K562 (cell line): ENCODE measurements around the gene CGREF1. TPM values are rescaled to one million over a fixed set of nuclear protein-coding genes. Genes with fewer than 3 reads are reported as not detected.

ENCODE experiments used
- ATF1 ChIP-seq, 2 experiments: fragments of 450-650 bp in 1 of 2; IDR thresholded peaks; 2 replicates each; pipeline ENCODE4 v1.6.1; 2016; ENCODE audit warnings: missing compliant biosample characterization in 1 of 2, missing genetic modification characterization in 1 of 2
- BHLHE40 ChIP-seq: IDR thresholded peaks from 2 replicates; pipeline ENCODE4 v1.6.1; 2011; ENCODE audit warnings: low read length, improper control_type of control experiment
- E2F1 ChIP-seq: sonication (generic); formaldehyde crosslinking; IDR thresholded peaks from 2 replicates; pipeline ENCODE4 v1.8.1; 2023; ENCODE audit warnings: mild to moderate bottlenecking, missing genetic modification reagents, moderate library complexity
- MYNN ChIP-seq, 2 experiments: sonication (generic); formaldehyde crosslinking in 1 of 2; IDR thresholded peaks; 2 replicates each; pipeline versions ENCODE4 v1.5.0 to v1.6.1; 2016 to 2020; ENCODE audit warnings: antibody characterized with exemption in 1 of 2, missing genetic modification reagents in 1 of 2
- SP1 ChIP-seq: sonication (generic); formaldehyde crosslinking; IDR thresholded peaks from 2 replicates; pipeline ENCODE4 v1.8.1; 2022; ENCODE audit warnings: mild to moderate bottlenecking, missing genetic modification reagents
- VEZF1 ChIP-seq: fragments of 200-800 bp; sonication (Bioruptor generic); IDR thresholded peaks from 2 replicates; pipeline ENCODE4 v1.6.1; 2017; ENCODE audit warnings: missing genetic modification characterization, missing compliant biosample characterization
- YY1 ChIP-seq, 3 experiments: IDR thresholded peaks; 2 replicates each; pipeline ENCODE4 v1.6.1; 2011; ENCODE audit warnings: low read length in 2 of 3, mild to moderate bottlenecking in 2 of 3, moderate library complexity in 2 of 3, borderline replicate concordance in 1 of 3, control low read depth in 1 of 3, low read depth in 1 of 3; ENCODE audit not compliant: insufficient read depth in 3 of 3, insufficient replicate concordance in 2 of 3, control insufficient read depth in 1 of 3, insufficient read length in 1 of 3; ENCODE audit errors: extremely low read depth in 1 of 3
- ZBTB11 ChIP-seq, 3 experiments: fragments of 200-800 bp in 1 of 3; fragments of 250-450 bp in 1 of 3; fragments of 450-650 bp in 1 of 3; sonication (Bioruptor Pico) in 1 of 3; sonication (Bioruptor generic) in 1 of 3; formaldehyde crosslinking in 1 of 3; IDR thresholded peaks; 2 replicates each; pipeline versions ENCODE4 v1.6.1 to v1.8.0; 2016 to 2022; ENCODE audit warnings: mild to moderate bottlenecking in 2 of 3, missing genetic modification characterization in 2 of 3, missing compliant biosample characterization in 1 of 3, moderate library complexity in 1 of 3
- ZNF140 ChIP-seq: fragments of 250-450 bp; sonication (Bioruptor Pico); IDR thresholded peaks from 2 replicates; pipeline ENCODE4 v1.8.0; 2021; ENCODE audit warnings: moderate library complexity, mild to moderate bottlenecking, inconsistent platforms
- ZNF263 ChIP-seq: sonication (generic); formaldehyde crosslinking; IDR thresholded peaks from 2 replicates; pipeline ENCODE4 v1.8.0; 2022; ENCODE audit warnings: mild to moderate bottlenecking, missing genetic modification reagents, borderline replicate concordance
- ZNF57 ChIP-seq: fragments of 450-650 bp; formaldehyde crosslinking; IDR thresholded peaks from 2 replicates; pipeline ENCODE4 v1.4.0; 2020; ENCODE audit warnings: mild to moderate bottlenecking, moderate library complexity
- ZNF592 ChIP-seq: fragments of 450-650 bp; IDR thresholded peaks from 2 replicates; pipeline ENCODE4 v1.6.1; 2017; ENCODE audit warnings: antibody characterized with exemption, mild to moderate bottlenecking
- ZNF699 ChIP-seq: fragments of 250-450 bp; sonication (Bioruptor Pico); IDR thresholded peaks from 2 replicates; pipeline ENCODE4 v1.8.0; 2021; ENCODE audit warnings: mild to moderate bottlenecking, moderate library complexity; ENCODE audit not compliant: insufficient replicate concordance
- polyA plus RNA-seq, 8 experiments: library from polyadenylated mRNA; depleted of rRNA in 4 of 8; stranded (reverse) in 5 of 8; unstranded in 3 of 8; fragments of >200 nt; fragmentation: Nextera tagmentation in 2 of 8; fragmentation: Illumina TruSeq in 1 of 8; extraction: Ambion mirVana in 2 of 8; extraction: Trizol in 1 of 8; gene quantifications; 2 replicates each; pipeline versions ENCODE4 v1.2.1 to v1.2.3, GENCODE V29; 2011 to 2014; ENCODE audit warnings: inconsistent platforms in 1 of 8, missing spikeins in 1 of 8
- total RNA-seq, 7 experiments: library from RNA; depleted of rRNA in 6 of 7; stranded (reverse); fragments of >200 nt in 6 of 7; fragmentation: Illumina TruSeq in 2 of 7; extraction: Trizol in 2 of 7; gene quantifications; 2 replicates each; pipeline versions ENCODE4 v1.2.1 to v1.2.3, GENCODE V29; 2011 to 2021; ENCODE audit warnings: low replicate concordance in 1 of 7

The CGREF1 gene
- total and polyA plus RNA-seq, 9 of the 15 experiments (the other 6 are each of a cell fraction or from before 2014, with no cell fraction given) = 0.07 to 0.50 (median 0.37) TPM

- TF ChIP-seq ZNF592 (no peak), ZNF263 (CRISPR knock-in tag) (peak; percentile 63), BHLHE40 (no peak), ZNF699 (CRISPR knock-in tag) (no peak), YY1 (IDR thresholded peaks at IDR 0.05; ENCODE audit: borderline replicate concordance in 1 of 3, control insufficient read depth in 1 of 3, extremely low read depth in 1 of 3, insufficient read depth in 3 of 3, insufficient read length in 1 of 3, insufficient replicate concordance in 2 of 3, low read depth in 1 of 3, low read length in 2 of 3) (peak in 1 of 3 experiments; percentile 99), ZBTB11 (CRISPR knock-in tag; IDR thresholded peaks at IDR 0.05) (no peak), SP1 (CRISPR knock-in tag) (no peak), ZNF140 (CRISPR knock-in tag) (no peak), MYNN (IDR thresholded peaks at IDR 0.05) (no peak), MYNN (CRISPR knock-in tag; IDR thresholded peaks at IDR 0.05) (no peak), E2F1 (CRISPR knock-in tag) (no peak), ZNF57 (CRISPR knock-in tag) (no peak), VEZF1 (peak; percentile 43; the same call in 1 of the 2 replicates), ATF1 (CRISPR knock-in tag; IDR thresholded peaks at IDR 0.05) (no peak), ATF1 (tag; IDR thresholded peaks at IDR 0.05) (peak; percentile 88)
Measured at GRCh38 chr2:27133905-27134780, 15.2 kb upstream of the CGREF1 start, which contains the start of gene PREB (continued).
